Measurements from ENCODE around the gene C3orf52.

C3orf52 gene

GRCh38 chr3:112132088-112132487, 45.9 kb downstream of the C3orf52 start:
- Histone ChIP-seq H2BK5ac (ENCODE audit: low read depth, low read length, poor library complexity, severe bottlenecking) (no peak overlapping the region), H3K4me2 (ENCODE audit: low read length, poor library complexity, severe bottlenecking) (no peak overlapping the region), H3K14ac (ENCODE audit: low read length in 2 of 2) (no peak overlapping the region), H3K9me3 (ENCODE audit: control insufficient read depth, low read length) (no peaks in the 10 kb centered on the region), H2AFZ (ENCODE audit: low read depth, low read length) (no peak overlapping the region), H3K4me1 (ENCODE audit: control insufficient read depth, insufficient read depth, low read depth, low read length) (no peaks in the 10 kb centered on the region), H3K4me3 (ENCODE audit: insufficient read depth in 1 of 2, low read depth in 1 of 2, low read length in 2 of 2) (no peak overlapping the region), H4K8ac (ENCODE audit: low read length) (no peak overlapping the region), H3K23ac (ENCODE audit: low read length in 2 of 2) (no peak overlapping the region), H2AK5ac (ENCODE audit: low read length, severe bottlenecking) (no peak overlapping the region), H2BK12ac (ENCODE audit: low read length in 2 of 2) (no peak overlapping the region), H3K27me3 (ENCODE audit: control insufficient read depth in 1 of 2, insufficient read depth in 1 of 2, low read length in 2 of 2) (no peaks in the 10 kb centered on the region), H3K27ac (ENCODE audit: low read length, poor library complexity, severe bottlenecking) (no peak overlapping the region), H3K79me1 (replicated peaks; ENCODE audit: low read length, poor library complexity, severe bottlenecking) (no peaks in the 10 kb centered on the region), H4K91ac (ENCODE audit: low read length) (no peak overlapping the region), H3K18ac (ENCODE audit: low read depth in 1 of 2, low read length in 2 of 2) (no peak overlapping the region), H3K4ac (ENCODE audit: low read depth in 1 of 2, low read length in 2 of 2) (no peak overlapping the region), H3K36me3 (ENCODE audit: control insufficient read depth in 1 of 2, insufficient read depth in 2 of 2, low read depth in 1 of 2, low read length in 2 of 2) (peaks cover 0 to 7% of the 10 kb centered on the region in 2 experiments), H2BK15ac (ENCODE audit: low read depth, poor library complexity, severe bottlenecking) (no peak overlapping the region), H3K9ac (ENCODE audit: low read length) (no peak overlapping the region), H2BK120ac (ENCODE audit: low read depth, low read length) (no peak overlapping the region)
- 75% methylated on average over 1 of the region's 3 CpGs for WGBS
- DNase-seq, result no peak

- H3K9me3 ChIP-seq (ENCODE audit: control insufficient read depth, low read length), result no peaks in the 10 kb centered on the region
- no peak overlapping the region for H2BK120ac ChIP-seq (ENCODE audit: low read depth, low read length)
These were observed 46.4 kb downstream of the C3orf52 start for GRCh38 chr3:112132554-112132953.

GRCh38 chr3:112132975-112133448, 46.8 kb downstream of the C3orf52 start, which contains the start of gene GCSAM:
Gene GCSAM (minus strand): TSS chr3:112133248. CDS start chr3:112133120, 128 bp downstream.
- H2BK120ac ChIP-seq (ENCODE audit: low read depth, low read length), result no peak within 1 kb of the TSS
- no peaks in the 10 kb centered on the region for H3K9me3 ChIP-seq (ENCODE audit: control insufficient read depth, low read length)
- no peak within 1 kb of the TSS for H2AK5ac ChIP-seq (ENCODE audit: low read length, severe bottlenecking)
- no peak within 1 kb of the TSS for H3K18ac ChIP-seq (ENCODE audit: low read depth in 1 of 2, low read length in 2 of 2)
- H3K23ac ChIP-seq (ENCODE audit: low read length in 2 of 2), result no peak within 1 kb of the TSS
- no peak within 1 kb of the TSS for H3K4ac ChIP-seq (ENCODE audit: low read depth in 1 of 2, low read length in 2 of 2)
- no peak within 1 kb of the TSS for H3K4me2 ChIP-seq (ENCODE audit: low read length, poor library complexity, severe bottlenecking)
- H3K79me1 ChIP-seq (replicated peaks; ENCODE audit: low read length, poor library complexity, severe bottlenecking), result no peaks in the 10 kb centered on the region
- 56% methylated on average over 4 of the region's 5 CpGs for WGBS
- no peak within 1 kb of the TSS for H3K14ac ChIP-seq (ENCODE audit: low read length in 2 of 2)
- no peak for DNase-seq
- no peak within 1 kb of the TSS for H3K9ac ChIP-seq (ENCODE audit: low read length)
- H2BK15ac ChIP-seq (ENCODE audit: low read depth, poor library complexity, severe bottlenecking), result no peak within 1 kb of the TSS
- H3K4me1 ChIP-seq (ENCODE audit: control insufficient read depth, insufficient read depth, low read depth, low read length), result no peaks in the 10 kb centered on the region
- H2AFZ ChIP-seq (ENCODE audit: low read depth, low read length), result no peak within 1 kb of the TSS
- no peak within 1 kb of the TSS for H2BK12ac ChIP-seq (ENCODE audit: low read length in 2 of 2)
- no peak within 1 kb of the TSS for H3K4me3 ChIP-seq (ENCODE audit: insufficient read depth in 1 of 2, low read depth in 1 of 2, low read length in 2 of 2)
- H3K36me3 ChIP-seq (ENCODE audit: control insufficient read depth in 1 of 2, insufficient read depth in 2 of 2, low read depth in 1 of 2, low read length in 2 of 2), result peaks cover 0 to 7% of the 10 kb centered on the region in 2 experiments
- H4K8ac ChIP-seq (ENCODE audit: low read length), result no peak within 1 kb of the TSS
- H3K27me3 ChIP-seq (ENCODE audit: control insufficient read depth in 1 of 2, insufficient read depth in 1 of 2, low read length in 2 of 2), result no peaks in the 10 kb centered on the region
- no peak within 1 kb of the TSS for H3K27ac ChIP-seq (ENCODE audit: low read length, poor library complexity, severe bottlenecking)
- no peak within 1 kb of the TSS for H2BK5ac ChIP-seq (ENCODE audit: low read depth, low read length, poor library complexity, severe bottlenecking)
- H4K91ac ChIP-seq (ENCODE audit: low read length), result no peak within 1 kb of the TSS

More at GRCh38 chr3:112132554-112132953, 46.4 kb downstream of the C3orf52 start:
- Histone ChIP-seq H3K18ac (ENCODE audit: low read depth in 1 of 2, low read length in 2 of 2) (no peak overlapping the region), H3K9ac (ENCODE audit: low read length) (no peak overlapping the region), H2AK5ac (ENCODE audit: low read length, severe bottlenecking) (no peak overlapping the region), H3K4me3 (ENCODE audit: insufficient read depth in 1 of 2, low read depth in 1 of 2, low read length in 2 of 2) (no peak overlapping the region), H4K91ac (ENCODE audit: low read length) (no peak overlapping the region), H3K4ac (ENCODE audit: low read depth in 1 of 2, low read length in 2 of 2) (no peak overlapping the region), H2BK15ac (ENCODE audit: low read depth, poor library complexity, severe bottlenecking) (no peak overlapping the region), H3K27ac (ENCODE audit: low read length, poor library complexity, severe bottlenecking) (no peak overlapping the region), H3K14ac (ENCODE audit: low read length in 2 of 2) (no peak overlapping the region), H2AFZ (ENCODE audit: low read depth, low read length) (no peak overlapping the region), H3K4me1 (ENCODE audit: control insufficient read depth, insufficient read depth, low read depth, low read length) (no peaks in the 10 kb centered on the region), H4K8ac (ENCODE audit: low read length) (no peak overlapping the region), H3K36me3 (ENCODE audit: control insufficient read depth in 1 of 2, insufficient read depth in 2 of 2, low read depth in 1 of 2, low read length in 2 of 2) (peaks cover 0 to 7% of the 10 kb centered on the region in 2 experiments), H3K79me1 (replicated peaks; ENCODE audit: low read length, poor library complexity, severe bottlenecking) (no peaks in the 10 kb centered on the region), H2BK12ac (ENCODE audit: low read length in 2 of 2) (no peak overlapping the region), H3K4me2 (ENCODE audit: low read length, poor library complexity, severe bottlenecking) (no peak overlapping the region), H2BK5ac (ENCODE audit: low read depth, low read length, poor library complexity, severe bottlenecking) (no peak overlapping the region), H3K27me3 (ENCODE audit: control insufficient read depth in 1 of 2, insufficient read depth in 1 of 2, low read length in 2 of 2) (no peaks in the 10 kb centered on the region), H3K23ac (ENCODE audit: low read length in 2 of 2) (no peak overlapping the region)
- DNase-seq, result no peak
- no CpG with 5 or more reads among the region's 1 CpG for WGBS

GRCh38 chr3:112133626-112134334, 47.6 kb downstream of the C3orf52 start:
- H3K18ac ChIP-seq (ENCODE audit: low read depth in 1 of 2, low read length in 2 of 2), result no peak overlapping the region
- 70% methylated on average over 4 of the region's 5 CpGs for whole genome bisulfite sequencing
- no peak overlapping the region for H2AFZ ChIP-seq (ENCODE audit: low read depth, low read length)
- H3K4ac ChIP-seq (ENCODE audit: low read depth in 1 of 2, low read length in 2 of 2), result no peak overlapping the region
- H4K91ac ChIP-seq (ENCODE audit: low read length), result no peak overlapping the region
- no peak overlapping the region for H3K9ac ChIP-seq (ENCODE audit: low read length)
- H3K23ac ChIP-seq (ENCODE audit: low read length in 2 of 2), result no peak overlapping the region
- H2BK120ac ChIP-seq (ENCODE audit: low read depth, low read length), result no peak overlapping the region
- H4K8ac ChIP-seq (ENCODE audit: low read length), result no peak overlapping the region
- H2BK5ac ChIP-seq (ENCODE audit: low read depth, low read length, poor library complexity, severe bottlenecking), result no peak overlapping the region
- no peak overlapping the region for H2AK5ac ChIP-seq (ENCODE audit: low read length, severe bottlenecking)
- no peak overlapping the region for H2BK12ac ChIP-seq (ENCODE audit: low read length in 2 of 2)
- no peak overlapping the region for H3K4me3 ChIP-seq (ENCODE audit: insufficient read depth in 1 of 2, low read depth in 1 of 2, low read length in 2 of 2)
- H3K36me3 ChIP-seq (ENCODE audit: control insufficient read depth in 1 of 2, insufficient read depth in 2 of 2, low read depth in 1 of 2, low read length in 2 of 2), result peaks cover 0 to 7% of the 10 kb centered on the region in 2 experiments
- no peaks in the 10 kb centered on the region for H3K4me1 ChIP-seq (ENCODE audit: control insufficient read depth, insufficient read depth, low read depth, low read length)
- H3K14ac ChIP-seq (ENCODE audit: low read length in 2 of 2), result no peak overlapping the region
- H3K27ac ChIP-seq (ENCODE audit: low read length, poor library complexity, severe bottlenecking), result no peak overlapping the region
- no peaks in the 10 kb centered on the region for H3K27me3 ChIP-seq (ENCODE audit: control insufficient read depth in 1 of 2, insufficient read depth in 1 of 2, low read length in 2 of 2)
- DNase-seq, result no peak
- no peaks in the 10 kb centered on the region for H3K9me3 ChIP-seq (ENCODE audit: control insufficient read depth, low read length)
- no peak overlapping the region for H2BK15ac ChIP-seq (ENCODE audit: low read depth, poor library complexity, severe bottlenecking)
- no peaks in the 10 kb centered on the region for H3K79me1 ChIP-seq (replicated peaks; ENCODE audit: low read length, poor library complexity, severe bottlenecking)
- no peak overlapping the region for H3K4me2 ChIP-seq (ENCODE audit: low read length, poor library complexity, severe bottlenecking)
